Measurements from ENCODE around the gene TNNT1.

The TNNT1 gene

GRCh38 chr19:55097864-55098715 is 50.9 kb downstream of the TNNT1 start:
- Mint-ChIP-seq H3K4me3 (no peak overlapping the region), H3K27me3 (no peaks in the 10 kb centered on the region), H3K4me1 (ENCODE audit: low read depth) (no peaks in the 10 kb centered on the region), H3K9me3 (no peaks in the 10 kb centered on the region), H3K27ac (no peak overlapping the region), H3K36me3 (ENCODE audit: low read depth) (peaks cover 55% of the 10 kb centered on the region)
- DNase-seq: no peak

GRCh38 chr19:55096061-55096701 is 52.8 kb downstream of the TNNT1 start:
- Mint-ChIP-seq H3K9me3 (no peaks in the 10 kb centered on the region), H3K4me1 (ENCODE audit: low read depth) (no peaks in the 10 kb centered on the region), H3K4me3 (no peak overlapping the region), H3K27me3 (no peaks in the 10 kb centered on the region), H3K36me3 (ENCODE audit: low read depth) (peaks cover 41% of the 10 kb centered on the region), H3K27ac (no peak overlapping the region)
- DNase-seq: no peak

- Mint-ChIP-seq H3K4me1 (ENCODE audit: low read depth) (no peaks in the 10 kb centered on the region), H3K36me3 (ENCODE audit: low read depth) (peaks cover 41% of the 10 kb centered on the region), H3K27ac (no peak overlapping the region), H3K27me3 (no peaks in the 10 kb centered on the region), H3K9me3 (no peaks in the 10 kb centered on the region), H3K4me3 (no peak overlapping the region)
- no peak for DNase-seq
Observed at GRCh38 chr19:55095260-55096060, 53.5 kb downstream of the TNNT1 start.

GRCh38 chr19:55094456-55095259 is 54.3 kb downstream of the TNNT1 start:
- Mint-ChIP-seq H3K4me1 (ENCODE audit: low read depth) (no peaks in the 10 kb centered on the region), H3K36me3 (ENCODE audit: low read depth) (peaks cover 41% of the 10 kb centered on the region), H3K27me3 (no peaks in the 10 kb centered on the region), H3K27ac (no peak overlapping the region), H3K4me3 (no peak overlapping the region), H3K9me3 (no peaks in the 10 kb centered on the region)
- no peak for DNase-seq

GRCh38 chr19:55092423-55093318 is 56.3 kb downstream of the TNNT1 start:
- Mint-ChIP-seq H3K27me3 (peaks cover 13% of the 10 kb centered on the region), H3K27ac (no peak overlapping the region), H3K4me1 (ENCODE audit: low read depth) (peaks cover 9% of the 10 kb centered on the region), H3K9me3 (no peaks in the 10 kb centered on the region), H3K36me3 (ENCODE audit: low read depth) (peaks cover 42% of the 10 kb centered on the region), H3K4me3 (no peak overlapping the region)
- DNase-seq: no peak

GRCh38 chr19:55091955-55092354 is 57.1 kb downstream of the TNNT1 start:
- peaks cover 20% of the 10 kb centered on the region for H3K27me3 Mint-ChIP-seq
- H3K4me1 Mint-ChIP-seq (ENCODE audit: low read depth): peaks cover 15% of the 10 kb centered on the region
- no peaks in the 10 kb centered on the region for H3K9me3 Mint-ChIP-seq
- no peak overlapping the region for H3K27ac Mint-ChIP-seq
- peaks cover 48% of the 10 kb centered on the region for H3K36me3 Mint-ChIP-seq (ENCODE audit: low read depth)
- no peak overlapping the region for H3K4me3 Mint-ChIP-seq
- no peak for DNase-seq

GRCh38 chr19:55091126-55091910 is 57.7 kb downstream of the TNNT1 start:
- Mint-ChIP-seq H3K36me3 (ENCODE audit: low read depth) (peaks cover 48% of the 10 kb centered on the region), H3K27me3 (peaks cover 22% of the 10 kb centered on the region)

GRCh38 chr19:55090564-55090963 is 58.4 kb downstream of the TNNT1 start:
- Mint-ChIP-seq H3K36me3 (ENCODE audit: low read depth) (peaks cover 43% of the 10 kb centered on the region), H3K4me3 (no peak overlapping the region), H3K4me1 (ENCODE audit: low read depth) (peaks cover 15% of the 10 kb centered on the region), H3K9me3 (no peaks in the 10 kb centered on the region), H3K27ac (no peak overlapping the region), H3K27me3 (peaks cover 28% of the 10 kb centered on the region)
- DNase-seq: no peak

More at GRCh38 chr19:55091126-55091910, 57.7 kb downstream of the TNNT1 start:
- DNase-seq: no peak
- Mint-ChIP-seq H3K4me3 (no peak overlapping the region), H3K27ac (no peak overlapping the region), H3K4me1 (ENCODE audit: low read depth) (peaks cover 15% of the 10 kb centered on the region), H3K9me3 (no peaks in the 10 kb centered on the region)

- no peak overlapping the region for H3K4me3 Mint-ChIP-seq
Observed at GRCh38 chr19:55089342-55089944, 59.6 kb downstream of the TNNT1 start.

GRCh38 chr19:55088543-55089341 is 60.3 kb downstream of the TNNT1 start:
- H3K36me3 Mint-ChIP-seq (ENCODE audit: low read depth): peaks cover 35% of the 10 kb centered on the region
- H3K27me3 Mint-ChIP-seq: peaks cover 45% of the 10 kb centered on the region

More at GRCh38 chr19:55089342-55089944, 59.6 kb downstream of the TNNT1 start:
- H3K27me3 Mint-ChIP-seq: peaks cover 39% of the 10 kb centered on the region
- no peaks in the 10 kb centered on the region for H3K9me3 Mint-ChIP-seq
- peaks cover 35% of the 10 kb centered on the region for H3K36me3 Mint-ChIP-seq (ENCODE audit: low read depth)
- H3K27ac Mint-ChIP-seq: no peak overlapping the region
- peaks cover 15% of the 10 kb centered on the region for H3K4me1 Mint-ChIP-seq (ENCODE audit: low read depth)
- DNase-seq: no peak

GRCh38 chr19:55088021-55088451 is 61.0 kb downstream of the TNNT1 start:
- Mint-ChIP-seq H3K4me3 (no peak overlapping the region), H3K27me3 (peaks cover 49% of the 10 kb centered on the region), H3K9me3 (no peaks in the 10 kb centered on the region), H3K27ac (no peak overlapping the region), H3K36me3 (ENCODE audit: low read depth) (peaks cover 35% of the 10 kb centered on the region), H3K4me1 (ENCODE audit: low read depth) (peaks cover 16% of the 10 kb centered on the region)
- no peak for DNase-seq

More at GRCh38 chr19:55088543-55089341, 60.3 kb downstream of the TNNT1 start:
- Mint-ChIP-seq H3K4me3 (no peak overlapping the region), H3K27ac (no peak overlapping the region), H3K4me1 (ENCODE audit: low read depth) (peaks cover 15% of the 10 kb centered on the region), H3K9me3 (no peaks in the 10 kb centered on the region)
- peak; percentile 88 for DNase-seq

- Mint-ChIP-seq H3K4me1 (ENCODE audit: low read depth) (peaks cover 17% of the 10 kb centered on the region), H3K9me3 (peaks cover 1% of the 10 kb centered on the region), H3K27me3 (peaks cover 54% of the 10 kb centered on the region), H3K36me3 (ENCODE audit: low read depth) (peaks cover 31% of the 10 kb centered on the region), H3K4me3 (peak overlapping the region; percentile 20), H3K27ac (no peak overlapping the region)
- no peak for DNase-seq
Observed at GRCh38 chr19:55087542-55087901, 61.5 kb downstream of the TNNT1 start.

All from activated T-cell treated with anti-CD3 and anti-CD28 coated beads, Interleukin-2, amount 50 U/mL, for 24 hours (primary cell).